ENCODE results near the gene CGB1. TPM values are rescaled to one million over a fixed set of nuclear protein-coding genes. Genes with fewer than 3 reads are reported as not detected.
A peak's percentile ranks its signal among the peaks of the same experiment; 100 is the strongest.
"Not testable (repeated sequence)": the region's sequence is repeated elsewhere in the genome, so short reads cannot be mapped to it uniquely, and the experiment has no call there.

CGB1 gene
- total RNA-seq, 1 donor from 2014 or later = not detected

GRCh38 chr19:49020931-49021895 is 15.5 kb downstream of the CGB1 start:
- no peak for ATAC-seq

GRCh38 chr19:49020342-49020741 is 16.4 kb downstream of the CGB1 start:
- no peak for ATAC-seq

GRCh38 chr19:49019242-49019932 is 17.3 kb downstream of the CGB1 start:
- ATAC-seq = peak; percentile 52

- ATAC-seq = not testable (repeated sequence)
Measured at GRCh38 chr19:49018388-49019241, 18.1 kb downstream of the CGB1 start.

GRCh38 chr19:49017666-49018351 is 18.9 kb downstream of the CGB1 start:
- ATAC-seq = peak; percentile 41

GRCh38 chr19:49017041-49017665 is 19.5 kb downstream of the CGB1 start, which contains the start of gene LHB:
Gene LHB (minus strand): TSS chr19:49017091. CDS start chr19:49017081, 10 bp downstream.
- no peak for ATAC-seq

GRCh38 chr19:49016067-49016839 is 20.4 kb downstream of the CGB1 start:
- no peak for ATAC-seq

- no peak for ATAC-seq
Measured at GRCh38 chr19:49014870-49015255, 21.8 kb downstream of the CGB1 start.

- no peak for ATAC-seq
Measured at GRCh38 chr19:49014123-49014869, 22.4 kb downstream of the CGB1 start.

- no peak for ATAC-seq
Measured at GRCh38 chr19:49011194-49011593, 25.5 kb downstream of the CGB1 start.

GRCh38 chr19:49010453-49010852 is 26.2 kb downstream of the CGB1 start:
- ATAC-seq = no peak

GRCh38 chr19:49009828-49010227 is 26.9 kb downstream of the CGB1 start:
- no peak for ATAC-seq

- ATAC-seq = no peak
Measured at GRCh38 chr19:49006905-49007304, 29.8 kb downstream of the CGB1 start.

GRCh38 chr19:49004964-49005614 is 31.6 kb downstream of the CGB1 start:
- ATAC-seq = no peak

- no peak for ATAC-seq
Measured at GRCh38 chr19:49004133-49004532, 32.6 kb downstream of the CGB1 start.

- ATAC-seq = peak; percentile 69
Measured at GRCh38 chr19:48999481-49000325, 37.0 kb downstream of the CGB1 start.

- no peak for ATAC-seq
Measured at GRCh38 chr19:48997972-48998371, 38.7 kb downstream of the CGB1 start.

- ATAC-seq = no peak
Measured at GRCh38 chr19:48994035-48994386, 42.7 kb downstream of the CGB1 start.

Data from esophagus mucosa (tissue), 1 donor.